HEK293T (cell line): ENCODE measurements around the gene PHF10.

Experiments used
- CTCF ChIA-PET: fragments of 350-600 bp; formaldehyde crosslinking; extraction: SDS; loops from one replicate; lab custom pipeline; 2021; ENCODE audit warnings: antibody characterized with exemption, inconsistent platforms; lab: Yijun Ruan, JAX
- POLR2A ChIA-PET: fragments of 350-600 bp; formaldehyde crosslinking; extraction: SDS; loops from one replicate; lab custom pipeline; 2020; ENCODE audit warnings: antibody characterized with exemption, inconsistent platforms; lab: Yijun Ruan, JAX
- DNase-seq: peaks from one replicate; pipeline ENCODE4 v3.0.0; 2012; ENCODE audit warnings: mixed read lengths; ENCODE audit errors: extremely low spot score
- ARNT ChIP-seq: fragments of 450-650 bp; IDR thresholded peaks from 2 replicates; pipeline ENCODE4 v1.6.1; 2017; ENCODE audit warnings: mild to moderate bottlenecking
- BHLHE40 ChIP-seq: fragments of 450-650 bp; IDR thresholded peaks from 2 replicates; pipeline ENCODE4 v1.6.1; 2016; ENCODE audit warnings: mild to moderate bottlenecking, moderate library complexity, borderline replicate concordance
- CTBP1 ChIP-seq: fragments of 450-650 bp; IDR thresholded peaks from 2 replicates; pipeline ENCODE4 v1.6.1; 2016; ENCODE audit warnings: borderline replicate concordance
- ELF4 ChIP-seq: fragments of 450-650 bp; IDR thresholded peaks from 2 replicates; pipeline ENCODE4 v1.6.1; 2017; ENCODE audit warnings: antibody characterized with exemption
- FOXA1 ChIP-seq: fragments of 450-650 bp; IDR thresholded peaks from 2 replicates; pipeline ENCODE4 v1.6.1; 2016; ENCODE audit warnings: mild to moderate bottlenecking
- FOXK2 ChIP-seq: fragments of 450-650 bp; IDR thresholded peaks from 2 replicates; pipeline ENCODE4 v1.6.1; 2016; ENCODE audit warnings: mild to moderate bottlenecking
- FOXM1 ChIP-seq: fragments of 450-650 bp; IDR thresholded peaks from 2 replicates; pipeline ENCODE4 v1.6.1; 2017; ENCODE audit warnings: mild to moderate bottlenecking, borderline replicate concordance
- HDGF ChIP-seq: fragments of 450-650 bp; IDR thresholded peaks from 2 replicates; pipeline ENCODE4 v1.6.1; 2017; ENCODE audit warnings: antibody characterized with exemption, borderline replicate concordance
- L3MBTL2 ChIP-seq: fragments of 450-650 bp; conservative IDR thresholded peaks from 2 replicates; pipeline ENCODE4 v1.6.1; 2016; ENCODE audit warnings: mild to moderate bottlenecking
- LEF1 ChIP-seq: fragments of 450-650 bp; IDR thresholded peaks from 2 replicates; pipeline ENCODE4 v1.6.1; 2017; ENCODE audit warnings: mild to moderate bottlenecking, borderline replicate concordance
- NFRKB ChIP-seq: fragments of 450-650 bp; IDR thresholded peaks from 2 replicates; pipeline ENCODE4 v1.6.1; 2016; ENCODE audit warnings: mild to moderate bottlenecking, moderate library complexity
- PKNOX1 ChIP-seq: fragments of 450-650 bp; IDR thresholded peaks from 2 replicates; pipeline ENCODE4 v1.6.1; 2016
- SP1 ChIP-seq: fragments of 450-650 bp; IDR thresholded peaks from 2 replicates; pipeline ENCODE4 v1.6.1; 2017
- SUZ12 ChIP-seq: fragments of 450-650 bp; IDR thresholded peaks from 2 replicates; pipeline ENCODE4 v1.6.1; 2016; ENCODE audit warnings: mild to moderate bottlenecking
- TARDBP ChIP-seq: fragments of 450-650 bp; IDR thresholded peaks from 2 replicates; pipeline ENCODE4 v1.6.1; 2016
- ZNF384 ChIP-seq: fragments of 450-650 bp; IDR thresholded peaks from 2 replicates; pipeline ENCODE4 v1.6.1; 2016

PHF10 gene

GRCh38 chr6:169726049-169726400, 1.7 kb upstream of the PHF10 start:
- POLR2A ChIA-PET = interaction anchor here (1.0 to 4.7 kb wide), 4 partner anchors 24 to 26 kb away, joined by 3 to 49 read pairs (median 8); partner anchors contain the start of genes C6orf120, DYNLT2, ERMARD and WDR27
- CTCF ChIA-PET = no interaction called here
- TF ChIP-seq SP1 (no peak), CTBP1 (no peak), FOXM1 (no peak), PKNOX1 (no peak), HDGF (no peak), BHLHE40 (no peak), FOXK2 (no peak), ZNF384 (no peak), ELF4 (no peak), LEF1 (no peak), TARDBP (no peak), FOXA1 (no peak), ARNT (no peak), NFRKB (no peak), SUZ12 (no peak), L3MBTL2 (no peak)
- DNase-seq = no peak

- ChIA-PET POLR2A (interaction anchor here (1.0 to 4.7 kb wide), 5 partner anchors 10 to 26 kb away, joined by 3 to 49 read pairs (median 4); partner anchors contain the start of genes C6orf120, DYNLT2, ERMARD and WDR27), CTCF (no interaction called here)
- no peak for TF ChIP-seq ELF4
- no peak for TF ChIP-seq LEF1
- TF ChIP-seq FOXK2 = no peak
- TF ChIP-seq ARNT = no peak
- peak; percentile 79; the same call in 1 of the 2 replicates for TF ChIP-seq L3MBTL2
- DNase-seq = peak; percentile 53
Measured at GRCh38 chr6:169725125-169726048, 1.1 kb upstream of the PHF10 start.

- ChIA-PET CTCF (no interaction called here), POLR2A (interaction anchor here (1.1 to 4.7 kb wide), 4 partner anchors 17 to 27 kb away, joined by 3 to 49 read pairs (median 14); partner anchors contain the start of genes C6orf120, DYNLT2, ERMARD and WDR27)
- peak; percentile 67 for DNase-seq
- TF ChIP-seq FOXM1 (peak; percentile 46; the same call in 1 of the 2 replicates), L3MBTL2 (no peak), HDGF (no peak), LEF1 (no peak), ELF4 (no peak)
Measured at GRCh38 chr6:169723991-169724493, 258 bp downstream of the PHF10 start.

- ChIA-PET CTCF (no interaction called here), POLR2A (interaction anchor here (1.1 to 4.7 kb wide), 4 partner anchors 18 to 28 kb away, joined by 3 to 49 read pairs (median 14); partner anchors contain the start of genes C6orf120, DYNLT2, ERMARD and WDR27)
- peak; percentile 66 for DNase-seq
- TF ChIP-seq SP1 (no peak), LEF1 (0 out of 2 replicates have a peak, but pooled peaks have one; percentile 50), L3MBTL2 (0 out of 2 replicates have a peak, but pooled peaks have one; percentile 4)
Measured at GRCh38 chr6:169723200-169723909, 945 bp downstream of the PHF10 start.

- ChIA-PET CTCF (interaction anchor here (1.4 kb wide), 1 partner anchor 12 kb away, joined by 3 read pairs; no protein-coding TSS in a partner anchor), POLR2A (interaction anchor here (2.8 to 4.7 kb wide), 3 partner anchors 17 to 29 kb away, joined by 12 to 49 read pairs (median 17); partner anchors contain the start of genes C6orf120, DYNLT2, ERMARD and WDR27)
- TF ChIP-seq NFRKB = no peak
- no peak for TF ChIP-seq ZNF384
- peak; percentile 59 for TF ChIP-seq L3MBTL2
- no peak for TF ChIP-seq ARNT
- DNase-seq = peak; percentile 39
Measured at GRCh38 chr6:169722362-169723199, 1.7 kb downstream of the PHF10 start.

- DNase-seq = no peak
- no peak for TF ChIP-seq FOXM1
- TF ChIP-seq L3MBTL2 = no peak
- no peak for TF ChIP-seq LEF1
- TF ChIP-seq SUZ12 = no peak
- TF ChIP-seq ZNF384 = no peak
- no peak for TF ChIP-seq SP1
- no peak for TF ChIP-seq ARNT
- TF ChIP-seq BHLHE40 = no peak
- TF ChIP-seq FOXA1 = no peak
- TF ChIP-seq CTBP1 = no peak
- no peak for TF ChIP-seq ELF4
- TF ChIP-seq FOXK2 = no peak
- no peak for TF ChIP-seq TARDBP
- TF ChIP-seq PKNOX1 = no peak
- no peak for TF ChIP-seq NFRKB
- TF ChIP-seq HDGF = no peak
- CTCF ChIA-PET = no interaction called here
- POLR2A ChIA-PET = interaction anchor here (1.6 to 3.9 kb wide), 2 partner anchors 18 to 32 kb away, joined by 4 to 17 read pairs; partner anchors contain the start of genes C6orf120, DYNLT2, ERMARD and WDR27
Measured at GRCh38 chr6:169720207-169720855, 4.0 kb downstream of the PHF10 start.
